Astrocyte (in vitro differentiated cells and primary cell): Measurements from ENCODE around the gene MATN1. TPM values are rescaled to one million over a fixed set of nuclear protein-coding genes. Genes with fewer than 3 reads are reported as not detected.

Experiments
- DNase-seq: peaks from one replicate; pipeline ENCODE4 v3.0.0-alpha.2; 2010; ENCODE audit warnings: low read depth
- FAIRE-seq: peaks from 2 replicates; lab custom pipeline; 2011; peaks lifted over from hg19 to GRCh38; lab: Jason Lieb, UNC
- H2AFZ ChIP-seq: 2 replicates; pipeline ENCODE4 v1.6.0; 2012; ENCODE audit warnings: low read depth, low read length, inconsistent platforms
- H3K27ac ChIP-seq: 2 replicates; pipeline ENCODE4 v1.5.1; 2011; ENCODE audit warnings: low read depth, low read length, inconsistent platforms
- H3K27me3 ChIP-seq: 2 replicates; pipeline ENCODE4 v1.6.0; 2011; ENCODE audit warnings: low read length, inconsistent platforms; ENCODE audit not compliant: insufficient read depth
- H3K36me3 ChIP-seq: 2 replicates; pipeline ENCODE4 v1.5.1; 2011; ENCODE audit warnings: low read length, inconsistent platforms; ENCODE audit not compliant: insufficient read depth
- H3K4me1 ChIP-seq: 2 replicates; pipeline ENCODE4 v1.5.1; 2011; ENCODE audit warnings: low read length, inconsistent platforms; ENCODE audit not compliant: insufficient read depth
- H3K4me2 ChIP-seq: 2 replicates; pipeline ENCODE4 v1.6.0; 2012; ENCODE audit warnings: low read length, inconsistent platforms
- H3K4me3 ChIP-seq: 2 replicates; pipeline ENCODE4 v1.5.1; 2011; ENCODE audit warnings: low read depth, mild to moderate bottlenecking, low read length, inconsistent platforms; ENCODE audit not compliant: insufficient read depth
- H3K79me2 ChIP-seq: 2 replicates; pipeline ENCODE4 v1.6.0; 2012; ENCODE audit warnings: mild to moderate bottlenecking, low read length, inconsistent platforms; ENCODE audit not compliant: insufficient read depth
- H3K9ac ChIP-seq: 2 replicates; pipeline ENCODE4 v1.6.0; 2012; ENCODE audit warnings: mild to moderate bottlenecking, low read length, inconsistent platforms
- H3K9me3 ChIP-seq: 2 replicates; pipeline ENCODE4 v1.5.1; 2012; ENCODE audit warnings: low read depth, mild to moderate bottlenecking, low read length, inconsistent platforms; ENCODE audit not compliant: insufficient read depth
- H4K20me1 ChIP-seq: 2 replicates; pipeline ENCODE4 v1.6.0; 2012; ENCODE audit warnings: low read length, inconsistent platforms; ENCODE audit not compliant: insufficient read depth
- H3K27ac Mint-ChIP-seq: one replicate; pipeline ENCODE4 v1.8.0; 2021; ENCODE audit warnings: mild to moderate bottlenecking, mixed read lengths; ENCODE audit not compliant: unreplicated experiment
- H3K27me3 Mint-ChIP-seq: one replicate; pipeline ENCODE4 v1.8.0; 2021; ENCODE audit warnings: low read depth, mixed read lengths; ENCODE audit not compliant: unreplicated experiment
- H3K36me3 Mint-ChIP-seq: one replicate; pipeline ENCODE4 v1.8.0; 2021; ENCODE audit warnings: low read depth, mixed read lengths; ENCODE audit not compliant: unreplicated experiment
- H3K4me1 Mint-ChIP-seq: one replicate; pipeline ENCODE4 v1.8.0; 2021; ENCODE audit warnings: low read depth, mixed read lengths; ENCODE audit not compliant: unreplicated experiment
- H3K4me3 Mint-ChIP-seq: one replicate; pipeline ENCODE4 v1.8.0; 2021; ENCODE audit warnings: mild to moderate bottlenecking, moderate library complexity, mixed read lengths; ENCODE audit not compliant: unreplicated experiment
- H3K9me3 Mint-ChIP-seq: one replicate; pipeline ENCODE4 v1.8.0; 2021; ENCODE audit warnings: mild to moderate bottlenecking, mixed read lengths; ENCODE audit not compliant: unreplicated experiment
- EZH2 ChIP-seq: IDR thresholded peaks from 2 replicates; pipeline ENCODE4 v1.6.1; 2012; ENCODE audit warnings: mild to moderate bottlenecking, low read length, inconsistent platforms; ENCODE audit not compliant: insufficient read depth
- total RNA-seq: library from RNA; stranded (reverse); gene quantifications from 2 replicates; pipeline ENCODE4 v1.2.1, GENCODE V29; 2021
- TF ChIP-seq, protein P1 (sequence below): IDR thresholded peaks from 2 replicates; pipeline ENCODE4 v1.5.1; 2011; ENCODE audit warnings: low read depth, mild to moderate bottlenecking, inconsistent platforms, low read length, moderate library complexity; ENCODE audit not compliant: insufficient read depth

MATN1 gene
- total RNA-seq, 1 donor from 2014 or later: 0.32 TPM

DNA sequence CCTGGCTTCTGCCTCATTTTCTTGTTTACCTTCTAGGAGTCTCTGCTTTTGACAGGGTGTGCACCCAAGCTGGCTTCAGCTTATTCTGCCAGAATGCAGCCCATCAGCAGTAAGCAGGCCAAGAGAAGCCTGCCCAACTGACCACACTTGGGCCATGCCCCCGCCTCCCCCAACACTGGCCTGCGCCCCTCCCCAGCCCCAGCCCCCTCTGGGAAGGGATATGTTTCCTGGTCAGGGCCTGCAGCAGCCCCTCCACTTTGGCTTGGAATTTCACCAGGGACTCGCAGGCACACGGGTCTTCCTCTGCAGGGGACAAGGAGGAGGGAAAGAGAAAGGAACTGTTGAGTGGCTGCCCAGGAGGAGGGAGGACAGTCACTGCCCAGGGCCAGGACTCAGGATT, 9.4 kb downstream of the MATN1 start:
- Histone ChIP-seq H3K79me2 (no peaks in the 10 kb centered on the region), H3K36me3 (no peaks in the 10 kb centered on the region), H2AFZ (no peak overlapping the region), H3K9ac (no peak overlapping the region), H3K27me3 (peaks cover 24% of the 10 kb centered on the region), H3K4me3 (no peak overlapping the region), H4K20me1 (no peaks in the 10 kb centered on the region), H3K27ac (no peak overlapping the region), H3K4me2 (no peak overlapping the region), H3K9me3 (no peaks in the 10 kb centered on the region), H3K4me1 (peaks cover 5% of the 10 kb centered on the region)
- no peak overlapping the region for H3K4me3 Mint-ChIP-seq
- no peak for TF ChIP-seq EZH2
- TF ChIP-seq, protein P1, sequence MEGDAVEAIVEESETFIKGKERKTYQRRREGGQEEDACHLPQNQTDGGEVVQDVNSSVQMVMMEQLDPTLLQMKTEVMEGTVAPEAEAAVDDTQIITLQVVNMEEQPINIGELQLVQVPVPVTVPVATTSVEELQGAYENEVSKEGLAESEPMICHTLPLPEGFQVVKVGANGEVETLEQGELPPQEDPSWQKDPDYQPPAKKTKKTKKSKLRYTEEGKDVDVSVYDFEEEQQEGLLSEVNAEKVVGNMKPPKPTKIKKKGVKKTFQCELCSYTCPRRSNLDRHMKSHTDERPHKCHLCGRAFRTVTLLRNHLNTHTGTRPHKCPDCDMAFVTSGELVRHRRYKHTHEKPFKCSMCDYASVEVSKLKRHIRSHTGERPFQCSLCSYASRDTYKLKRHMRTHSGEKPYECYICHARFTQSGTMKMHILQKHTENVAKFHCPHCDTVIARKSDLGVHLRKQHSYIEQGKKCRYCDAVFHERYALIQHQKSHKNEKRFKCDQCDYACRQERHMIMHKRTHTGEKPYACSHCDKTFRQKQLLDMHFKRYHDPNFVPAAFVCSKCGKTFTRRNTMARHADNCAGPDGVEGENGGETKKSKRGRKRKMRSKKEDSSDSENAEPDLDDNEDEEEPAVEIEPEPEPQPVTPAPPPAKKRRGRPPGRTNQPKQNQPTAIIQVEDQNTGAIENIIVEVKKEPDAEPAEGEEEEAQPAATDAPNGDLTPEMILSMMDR: no peak
- no peak for FAIRE-seq
- peaks cover 22% of the 10 kb centered on the region for H3K27me3 Mint-ChIP-seq
- H3K27ac Mint-ChIP-seq: no peak overlapping the region
- H3K36me3 Mint-ChIP-seq: peaks cover 3% of the 10 kb centered on the region
- peaks cover 2% of the 10 kb centered on the region for H3K9me3 Mint-ChIP-seq
- no peak for DNase-seq
- H3K4me1 Mint-ChIP-seq: peaks cover 9% of the 10 kb centered on the region

DNA sequence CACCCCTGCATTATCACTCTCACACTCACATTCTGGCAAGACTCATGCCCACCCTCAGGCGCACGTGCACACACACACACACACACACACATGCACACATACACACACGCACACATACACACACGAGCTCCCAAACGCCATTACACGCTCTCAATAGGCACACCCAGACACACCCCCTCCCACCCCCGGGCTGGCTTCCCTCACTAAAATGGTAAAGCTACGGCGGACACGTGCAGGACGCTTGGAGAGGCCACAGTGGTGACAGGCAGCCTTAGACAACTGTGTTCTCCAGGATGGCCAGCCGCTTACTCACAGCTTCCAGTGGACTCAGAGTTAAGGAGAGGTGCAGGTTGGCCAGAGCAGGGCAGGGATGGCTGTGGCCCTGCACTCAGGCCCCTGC, 10.1 kb downstream of the MATN1 start:
- Mint-ChIP-seq H3K36me3 (peaks cover 3% of the 10 kb centered on the region), H3K9me3 (peaks cover 2% of the 10 kb centered on the region), H3K27ac (no peak overlapping the region), H3K27me3 (peaks cover 22% of the 10 kb centered on the region), H3K4me3 (no peak overlapping the region), H3K4me1 (peaks cover 9% of the 10 kb centered on the region)
- Histone ChIP-seq H3K27ac (no peak overlapping the region), H3K4me1 (no peaks in the 10 kb centered on the region), H3K79me2 (no peaks in the 10 kb centered on the region), H3K9ac (no peak overlapping the region), H4K20me1 (no peaks in the 10 kb centered on the region), H2AFZ (no peak overlapping the region), H3K4me2 (no peak overlapping the region), H3K27me3 (peaks cover 24% of the 10 kb centered on the region), H3K36me3 (no peaks in the 10 kb centered on the region), H3K4me3 (no peak overlapping the region), H3K9me3 (no peaks in the 10 kb centered on the region)
- no peak for TF ChIP-seq EZH2
- TF ChIP-seq, protein P1: no peak
- no peak for FAIRE-seq
- DNase-seq: no peak

DNA sequence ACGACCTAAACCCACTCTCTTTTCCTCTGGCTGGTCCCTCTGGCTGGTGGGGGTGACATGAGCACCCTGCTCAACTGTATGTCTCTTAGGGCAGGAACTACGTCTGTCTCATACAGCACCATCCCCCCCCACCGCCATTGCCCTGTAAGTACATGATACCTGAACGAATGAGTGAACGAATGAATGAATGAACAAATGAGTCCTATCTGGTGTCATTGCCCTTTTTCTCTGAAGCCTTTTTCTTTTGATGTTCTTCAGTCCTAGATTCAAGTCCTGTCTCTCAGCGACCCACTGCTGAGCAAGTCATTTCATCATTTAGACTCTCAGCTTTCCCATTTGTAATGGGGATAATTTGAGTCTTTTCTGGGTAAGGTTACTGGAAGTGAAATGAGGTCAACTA, 10.8 kb downstream of the MATN1 start:
- Histone ChIP-seq H3K4me2 (no peak overlapping the region), H3K9me3 (no peaks in the 10 kb centered on the region), H3K27ac (no peak overlapping the region), H3K36me3 (no peaks in the 10 kb centered on the region), H3K27me3 (peaks cover 24% of the 10 kb centered on the region), H2AFZ (no peak overlapping the region), H3K9ac (no peak overlapping the region), H4K20me1 (no peaks in the 10 kb centered on the region), H3K4me3 (no peak overlapping the region), H3K4me1 (no peaks in the 10 kb centered on the region), H3K79me2 (no peaks in the 10 kb centered on the region)
- Mint-ChIP-seq H3K36me3 (peaks cover 3% of the 10 kb centered on the region), H3K4me1 (peaks cover 9% of the 10 kb centered on the region), H3K27me3 (peaks cover 22% of the 10 kb centered on the region), H3K9me3 (no peaks in the 10 kb centered on the region), H3K27ac (no peak overlapping the region), H3K4me3 (no peak overlapping the region)
- DNase-seq (no peak), FAIRE-seq (no peak)
- TF ChIP-seq EZH2: no peak
